Heart right ventricle (tissue), 16 donors: ENCODE data around the gene ACE2. TPM values are rescaled to one million over a fixed set of nuclear protein-coding genes. Genes with fewer than 3 reads are reported as not detected.
A peak's percentile ranks its signal among the peaks of the same experiment; 100 is the strongest.

Experiments
- ATAC-seq, 8 donors: fragments of 200-7000 bp; cut with Tn5 transposase; one replicate each; pipeline ENCODE4 v1.9.1; 2020; ENCODE audit warnings: mild to moderate bottlenecking in 8 of 8, moderate library complexity in 8 of 8, moderate number of reproducible peaks in 1 of 8
- DNase-seq, 2 donors: peaks; one replicate each; pipeline ENCODE4 v3.0.0-alpha.2; 2020
- H3K27ac ChIP-seq, 10 donors: fragments of 200-600 bp; sonication (generic) in 2 of 10; one replicate each; pipeline versions ENCODE4 v1.5.0 to v1.8.0; 2020 to 2022; ENCODE audit warnings: mild to moderate bottlenecking in 3 of 10
- H3K27me3 ChIP-seq, 7 donors: fragments of 200-600 bp; one replicate each; pipeline ENCODE4 v1.8.0; 2021 to 2022; ENCODE audit warnings: mild to moderate bottlenecking in 2 of 7
- H3K36me3 ChIP-seq, 9 donors: fragments of 200-600 bp; sonication (generic) in 1 of 9; one replicate each; pipeline versions ENCODE4 v1.5.0 to v1.8.0; 2020 to 2022; ENCODE audit warnings: mild to moderate bottlenecking in 2 of 9
- H3K4me1 ChIP-seq, 9 donors: fragments of 200-600 bp; sonication (generic) in 1 of 9; one replicate each; pipeline versions ENCODE4 v1.5.0 to v1.8.0; 2020 to 2022; ENCODE audit warnings: mild to moderate bottlenecking in 4 of 9
- H3K4me3 ChIP-seq, 10 donors: fragments of 200-600 bp; sonication (generic) in 2 of 10; one replicate each; pipeline versions ENCODE4 v1.5.0 to v1.8.0; 2020 to 2022; ENCODE audit warnings: mild to moderate bottlenecking in 7 of 10, moderate library complexity in 2 of 10
- H3K9me3 ChIP-seq, 11 donors: fragments of 200-600 bp in 10 of 11; sonication (generic) in 2 of 11; one replicate each; pipeline versions ENCODE4 v1.5.0 to v1.8.0; 2013 to 2022; ENCODE audit warnings: mild to moderate bottlenecking in 2 of 11, control low read depth in 1 of 11, moderate library complexity in 1 of 11
- CTCF ChIP-seq, 9 donors: fragments of 200-600 bp; sonication (generic) in 2 of 9; IDR thresholded peaks; one replicate each; pipeline versions ENCODE4 v1.5.0 to v1.8.0; 2021 to 2022; ENCODE audit warnings: antibody characterized with exemption in 9 of 9, mild to moderate bottlenecking in 5 of 9, moderate library complexity in 1 of 9
- WGBS, 2 donors: extraction: QIAGEN DNeasy Blood & Tissue Kit; methylation state at CpG; one replicate each; pipeline ENCODE4 v1.1.7; 2013; ENCODE audit warnings: inconsistent platforms in 1 of 2; 5-methylcytosine and 5-hydroxymethylcytosine counted together
- intact Hi-C, 10 donors: fragments of 100-400 bp; cut with DNase I; formaldehyde crosslinking; loops; one replicate each; pipeline versions ENCODE4 v1.11.1 to v1.14.2; 2022
- polyA plus RNA-seq, 2 donors: library from polyadenylated mRNA; stranded (reverse); fragments of 200-250 nt; gene quantifications; one replicate each; pipeline ENCODE4 v1.2.3, GENCODE V29; 2013
- total RNA-seq, 10 donors: library from RNA; stranded (reverse); fragmentation: NEBNext Ultra II Directional in 3 of 10; extraction: Animal tissue kit (Norgen Biotek cat#: 25700) in 3 of 10; gene quantifications; one replicate each; pipeline versions ENCODE4 v1.2.1 to v1.2.4, GENCODE V29; 2021 to 2023
- donor health status: Arrhythmogenic right ventricular cardiomyopathy.
- donor health status: ischemic (EF 13 %, LVEDD 7.1; RV severe dilation, severe dysfunction).
- donor health status: healthy with polysubstance abuse.
- donor health status: DM: no; HTN: yes; CAD: no.
- donor health status: DM: no; HTN: no; CAD: no.
- donor health status: ischemic (EF 25% LVEDD 6.9; RV normal size, moderate dysfunction).
- donor health status: ischemic (EF 25% LVEDD 5.7; RV mildly dilated, moderate dysfunction).
- donor health status: healthy.
- donor health status: DM: yes; HTN: yes; CAD: no.
- donor health status: Ischemic cardiomyopathy.
- donor health status: ischemic (EF 35%, LVEDD 5.7; RV mildly dilated, moderate dysfunction).
- donor health status: nonischemic (EF 11% LVEDD 7.7; RV severe dilation, severe dysfunction).
- donor health status: DM: yes; HTN: yes; CAD: no.
- donor health status: PGD.
- donor health status: ischemic (EF 29% LVEDD 5.4; RV normal size, mild dysfunction).
- donor health status: nonischemic (EF 23%, LVEDD 6.1; RV moderate dilation, normal function).

Gene ACE2
- total and polyA plus RNA-seq, 12 donors: 6.7 to 42.4 (median 17.8) TPM

DNA sequence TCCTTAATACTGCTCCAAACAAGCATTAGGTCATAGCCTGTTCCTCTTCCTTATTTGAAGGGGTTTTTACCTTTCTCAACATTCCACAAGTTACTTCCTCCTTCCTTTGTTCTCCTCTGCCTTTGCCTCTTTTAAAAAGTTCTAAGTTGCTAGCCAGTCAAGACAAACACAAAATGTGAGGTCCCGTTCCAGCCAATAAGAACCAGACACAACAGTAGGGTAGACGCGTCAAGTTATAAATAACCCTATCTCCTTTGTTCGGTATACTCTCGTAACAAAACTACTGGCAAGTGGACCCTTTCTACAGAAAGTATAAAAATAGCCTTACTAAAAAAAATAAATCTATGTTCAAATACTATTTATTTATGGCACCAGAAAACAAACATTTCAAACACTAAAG is 6.3 kb upstream of the ACE2 start:
- Histone ChIP-seq H3K27me3 (peaks cover 0 to 72% (median 0%) of the 10 kb centered on the region in 7 donors), H3K27ac (peak overlapping the region in 6 of 10 donors; percentile 42 to 71 (median 69)), H3K4me1 (no peaks in the 10 kb centered on the region), H3K9me3 (no peaks in the 10 kb centered on the region), H3K36me3 (no peaks in the 10 kb centered on the region), H3K4me3 (peak overlapping the region in 8 of 10 donors; percentile 4 to 42 (median 36))
- peak in 5 of 8 donors; percentile 48 to 74 (median 68) for ATAC-seq
- intact Hi-C loops: no loop called here
- 18 to 44% methylated on average over 5 of the region's 5 CpGs for WGBS, 2 donors
- TF ChIP-seq CTCF (IDR thresholded peaks at IDR 0.05): no peak
- peak in 1 of 2 donors; percentile 7 for DNase-seq

DNA sequence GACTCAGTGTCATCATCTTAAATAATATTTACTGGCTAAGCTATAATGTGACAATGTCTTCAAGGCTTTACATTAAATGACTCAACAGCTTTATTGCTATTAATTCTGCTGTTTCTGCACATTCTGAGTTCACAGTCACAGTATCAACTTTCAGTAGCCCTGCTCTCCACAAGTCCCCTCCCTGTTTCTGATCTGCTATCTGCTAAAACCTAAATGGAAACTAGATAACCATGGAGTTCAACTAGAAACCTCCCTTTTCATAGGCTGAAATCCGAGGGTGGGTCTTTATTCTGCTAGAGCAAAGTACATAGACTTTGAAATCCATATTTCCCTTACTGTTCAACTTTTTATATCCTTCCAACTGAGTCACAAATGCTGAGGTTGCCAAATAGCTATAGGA is 5.4 kb upstream of the ACE2 start:
- intact Hi-C loops: no loop called here
- DNase-seq: no peak
- ATAC-seq: no peak
- no peaks in the 10 kb centered on the region for H3K4me1 ChIP-seq
- 19 to 31% methylated on average over 1 of the region's 1 CpG for WGBS, 2 donors
- no peaks in the 10 kb centered on the region for H3K9me3 ChIP-seq
- no peak for TF ChIP-seq CTCF (IDR thresholded peaks at IDR 0.05)
- peak overlapping the region in 7 of 10 donors; percentile 0 to 42 (median 40) for H3K4me3 ChIP-seq
- peak overlapping the region in 5 of 10 donors; percentile 56 to 71 (median 70) for H3K27ac ChIP-seq
- peaks cover 0 to 69% (median 0%) of the 10 kb centered on the region in 7 donors for H3K27me3 ChIP-seq
- H3K36me3 ChIP-seq: no peaks in the 10 kb centered on the region

DNA sequence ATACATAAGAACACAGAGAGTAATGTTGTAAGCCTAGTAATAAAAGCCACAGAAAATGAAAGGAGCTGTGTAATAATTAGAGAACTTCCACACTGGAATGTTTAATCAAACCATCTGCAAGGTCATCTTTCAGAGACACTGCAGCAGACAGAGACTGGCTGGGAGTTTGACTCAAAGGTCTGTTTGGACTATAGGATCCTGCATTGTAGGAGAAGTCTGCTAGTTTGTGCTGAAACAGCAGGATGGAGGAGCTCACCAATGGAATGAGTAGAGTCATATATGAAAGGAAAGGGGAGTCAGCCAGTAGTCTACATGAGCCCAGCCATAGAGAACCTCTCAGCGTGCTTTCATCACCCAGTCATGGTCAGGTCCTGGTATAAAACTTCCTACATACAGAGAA is 4.5 kb upstream of the ACE2 start:
- WGBS, 2 donors: 38 to 68% methylated on average over 1 of the region's 1 CpG
- H3K27me3 ChIP-seq: peaks cover 0 to 75% (median 0%) of the 10 kb centered on the region in 7 donors
- H3K4me3 ChIP-seq: peak overlapping the region in 4 of 10 donors; percentile 40 to 42 (median 40)
- no peak for ATAC-seq
- intact Hi-C loops: no loop called here
- no peaks in the 10 kb centered on the region for H3K9me3 ChIP-seq
- H3K36me3 ChIP-seq: no peaks in the 10 kb centered on the region
- H3K4me1 ChIP-seq: no peaks in the 10 kb centered on the region
- no peak for DNase-seq
- TF ChIP-seq CTCF (IDR thresholded peaks at IDR 0.05): no peak
- H3K27ac ChIP-seq: peak overlapping the region in 4 of 10 donors; percentile 4 to 70 (median 62)

- DNase-seq (no peak), ATAC-seq (no peak)
- 72 to 77% methylated on average over 5 of the region's 5 CpGs for WGBS, 2 donors
- Histone ChIP-seq H3K4me3 (no peak overlapping the region), H3K27me3 (peaks cover 0 to 90% (median 0%) of the 10 kb centered on the region in 7 donors), H3K36me3 (no peaks in the 10 kb centered on the region), H3K27ac (no peak overlapping the region), H3K9me3 (no peaks in the 10 kb centered on the region), H3K4me1 (no peaks in the 10 kb centered on the region)
- intact Hi-C loops: no loop called here
- no peak for TF ChIP-seq CTCF (IDR thresholded peaks at IDR 0.05)
Observed at GRCh38 chrX:15602761-15603160, 2.0 kb upstream of the ACE2 start.
